COR-L47 (cell line): Measurements from ENCODE around the gene PDE4B.
"Not testable (repeated sequence)": the region's sequence is repeated elsewhere in the genome, so short reads cannot be mapped to it uniquely, and the experiment has no call there.

Experiments
- DNase-seq: peaks from one replicate; lab custom pipeline; 2025; lab: John Stamatoyannopoulos, UW

The PDE4B gene

DNA sequence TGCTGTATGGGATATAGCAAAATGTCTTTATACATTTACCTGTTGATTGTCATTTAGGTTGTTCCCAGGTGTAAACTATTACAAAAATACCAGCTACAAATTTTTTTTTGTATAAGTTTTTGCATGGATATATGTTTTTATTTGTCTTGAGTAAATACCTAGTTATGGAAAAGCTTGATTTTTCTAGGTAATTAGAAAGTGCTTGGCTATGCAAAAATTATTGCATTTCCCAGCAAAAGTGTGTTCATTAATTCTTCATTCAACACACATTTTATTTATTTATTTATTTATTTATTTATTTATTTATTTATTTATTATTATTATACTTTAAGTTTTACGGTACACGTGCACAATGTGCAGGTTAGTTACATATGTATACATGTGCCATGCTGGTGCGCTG lies 22.1 kb downstream of the PDE4B start:
- DNase-seq: no peak

DNA sequence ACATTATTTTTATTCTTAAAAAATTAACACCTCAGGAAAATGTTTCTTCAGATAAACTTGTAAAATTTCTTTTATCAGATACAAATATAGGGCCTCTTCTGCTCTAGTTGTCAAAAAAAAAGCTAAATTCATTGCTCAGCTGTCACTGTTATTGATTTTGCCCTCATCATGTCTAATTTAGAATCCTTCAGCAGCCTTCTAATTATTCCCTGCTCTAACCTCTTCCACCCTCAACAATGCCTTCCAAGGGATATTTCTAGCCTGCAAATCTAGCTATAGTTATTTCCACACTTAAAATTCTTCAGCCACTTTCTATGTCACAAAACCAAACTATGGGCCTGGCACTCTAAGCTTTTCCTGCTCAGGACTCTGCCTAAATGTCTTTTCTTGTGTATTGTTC lies 25.2 kb downstream of the PDE4B start:
- no peak for DNase-seq

DNA sequence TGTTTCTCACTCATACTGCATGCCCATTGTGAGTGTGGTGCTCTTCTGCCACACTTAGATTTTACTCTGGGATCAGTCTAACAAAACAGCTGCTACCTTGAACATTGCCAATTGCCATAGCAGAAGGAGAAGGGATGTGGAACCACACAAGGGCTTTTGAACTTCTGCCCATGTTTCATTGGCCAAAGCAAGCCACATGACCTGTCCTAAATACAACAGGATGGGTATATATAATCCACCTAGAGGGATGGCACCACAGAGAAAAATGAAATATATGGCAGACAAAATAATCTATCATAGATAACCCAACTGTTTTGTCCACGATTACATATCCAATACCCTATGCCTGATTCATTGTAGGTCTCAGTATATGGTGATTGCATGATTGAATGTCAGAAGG lies 26.3 kb downstream of the PDE4B start:
- DNase-seq: no peak

DNA sequence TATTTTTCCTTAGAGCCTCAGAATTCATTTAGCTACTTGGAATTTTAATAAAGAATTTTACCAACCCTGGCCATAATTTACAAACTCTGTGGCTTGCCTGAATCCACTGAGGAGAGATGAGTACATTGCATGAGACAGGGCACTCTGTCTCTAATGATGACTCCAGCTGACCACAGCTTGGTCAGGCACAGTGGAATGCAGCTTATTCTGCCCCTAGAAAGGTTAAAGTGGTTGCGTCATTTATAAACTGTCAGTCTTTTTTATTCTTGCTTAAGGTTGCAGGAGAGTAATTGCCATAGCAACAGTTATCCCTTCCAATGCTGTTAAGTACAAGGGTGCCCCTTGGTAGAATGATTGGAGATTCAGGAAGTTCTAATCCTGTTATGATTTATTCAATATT lies 28.3 kb downstream of the PDE4B start:
- no peak for DNase-seq

DNA sequence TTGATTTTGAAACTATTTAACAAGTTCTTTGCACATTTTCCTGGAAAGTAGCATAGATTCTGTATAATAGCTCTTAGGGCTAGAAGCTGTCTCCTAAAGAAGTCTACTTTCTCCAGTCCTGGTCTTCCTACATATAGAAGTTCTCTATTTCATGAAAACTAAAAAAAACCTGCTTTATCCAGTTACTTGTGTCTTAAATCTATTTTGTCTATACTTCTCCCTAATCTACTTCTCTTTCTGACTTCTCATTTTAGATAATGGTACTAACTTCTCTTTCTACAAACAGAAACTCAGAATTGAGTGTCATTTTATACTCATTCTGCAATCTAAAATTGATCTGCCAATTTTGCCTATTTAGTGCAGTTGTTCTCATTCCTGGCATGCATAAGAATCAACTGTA lies 28.7 kb downstream of the PDE4B start:
- DNase-seq: no peak

DNA sequence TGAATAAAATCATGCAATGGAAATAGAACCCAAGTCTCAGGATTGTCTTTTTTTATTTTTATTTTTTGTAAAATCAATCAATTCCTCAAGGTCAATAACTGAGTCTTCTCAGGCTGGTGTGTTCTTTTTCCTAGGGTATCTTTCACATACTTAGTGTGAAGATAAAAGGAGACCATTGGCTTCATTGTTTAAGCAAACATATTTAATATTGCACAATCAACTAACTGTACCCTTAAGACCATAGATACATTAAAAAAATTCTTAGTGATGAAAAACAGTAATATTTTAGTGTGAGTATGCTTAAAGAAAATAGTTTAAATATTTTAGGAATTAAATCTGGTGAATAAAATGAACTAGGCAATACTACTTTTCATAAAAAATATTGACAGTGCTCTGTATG lies 31.4 kb downstream of the PDE4B start:
- no peak for DNase-seq

DNA sequence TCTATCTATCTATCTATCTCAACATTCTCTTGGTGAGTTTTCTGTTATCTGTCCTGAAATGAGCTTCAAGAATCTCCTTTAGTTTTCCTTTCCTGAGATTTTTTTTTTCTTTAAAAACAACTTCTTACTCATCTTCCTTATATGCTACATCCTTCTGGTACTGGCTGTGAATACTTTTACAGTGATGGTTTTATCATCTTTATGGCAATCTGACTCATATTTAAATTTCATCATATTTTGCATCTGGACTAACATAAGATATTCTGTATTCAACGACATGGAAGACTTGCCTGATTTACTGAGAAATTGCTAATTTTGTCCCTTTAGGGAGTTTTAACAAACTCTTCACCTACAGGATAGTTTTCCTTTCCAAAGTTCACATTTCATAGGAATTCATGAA lies 33.0 kb downstream of the PDE4B start:
- no peak for DNase-seq

DNA sequence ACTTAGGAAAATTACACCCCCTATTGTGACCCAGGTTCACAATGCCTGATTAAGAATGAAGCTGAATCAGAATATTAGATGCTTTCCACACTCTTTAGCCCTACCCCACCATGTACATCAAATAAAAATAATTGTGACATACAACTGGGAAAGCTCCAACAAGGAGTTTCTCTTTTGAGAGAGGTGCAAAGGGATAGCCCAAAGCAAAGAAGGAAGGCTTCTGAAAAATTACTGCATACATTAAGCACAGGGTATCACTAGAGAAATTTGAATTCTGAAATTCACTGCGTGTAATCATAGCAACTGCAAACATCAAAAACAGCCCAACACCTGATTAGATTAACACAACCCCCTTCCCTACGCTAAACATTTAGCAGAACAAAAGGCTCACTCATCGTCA lies 34.1 kb downstream of the PDE4B start:
- no peak for DNase-seq

DNA sequence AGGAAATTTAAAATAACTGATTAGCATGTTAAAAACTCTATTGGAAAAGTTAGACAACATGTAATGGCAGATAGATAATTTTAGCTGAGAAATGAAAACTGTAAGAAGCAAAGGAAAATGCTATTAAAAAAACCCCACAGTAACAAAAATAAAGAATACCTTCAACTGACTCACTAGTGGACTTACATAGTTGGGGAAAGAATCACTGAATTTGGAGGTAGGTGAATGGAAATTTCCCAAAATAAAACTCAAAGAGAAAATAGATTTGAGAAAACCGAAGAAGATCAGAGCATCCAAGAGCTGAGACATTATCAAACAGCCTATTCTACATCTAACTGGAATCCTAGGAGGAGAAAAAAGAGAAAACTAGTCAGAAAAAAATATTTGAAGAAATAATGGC lies 34.7 kb downstream of the PDE4B start:
- DNase-seq: no peak

DNA sequence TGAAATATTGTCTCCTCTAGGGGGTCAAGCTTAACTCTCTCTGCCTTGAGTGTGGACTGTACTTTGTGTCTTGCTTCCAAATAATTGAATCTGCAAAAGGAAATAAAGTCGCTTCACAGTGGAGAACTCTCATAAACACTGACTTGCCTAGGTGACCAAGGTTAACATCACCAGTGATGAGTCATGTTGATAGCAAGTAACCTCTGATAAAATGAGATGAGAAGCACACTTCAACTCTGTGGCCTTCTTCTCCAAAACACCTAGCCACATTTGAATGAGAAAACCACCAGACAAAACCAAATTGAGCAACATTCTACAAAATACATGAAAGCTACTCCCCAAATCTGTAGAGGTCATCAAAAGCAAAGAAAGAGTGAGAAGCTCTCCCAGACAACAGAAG lies 37.6 kb downstream of the PDE4B start:
- DNase-seq: no peak

DNA sequence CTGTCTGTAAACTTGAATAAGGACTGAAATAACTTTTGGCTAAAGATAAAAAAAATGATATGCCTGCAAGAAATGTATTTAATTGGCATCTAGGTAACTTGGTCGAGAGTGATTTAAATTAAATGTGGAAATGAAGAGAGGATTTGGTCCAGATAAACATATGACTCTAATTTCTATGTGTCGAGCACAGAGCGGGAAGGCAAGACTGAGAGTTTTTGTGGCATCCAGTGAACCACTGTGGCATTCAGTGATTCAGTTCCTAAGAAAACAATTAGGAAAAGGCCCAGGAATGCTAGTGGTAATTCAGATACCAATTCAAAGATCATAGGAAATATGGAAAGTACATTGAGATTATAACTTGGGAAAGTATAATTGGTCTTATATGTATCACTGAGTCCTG lies 39.6 kb downstream of the PDE4B start:
- DNase-seq: no peak

DNA sequence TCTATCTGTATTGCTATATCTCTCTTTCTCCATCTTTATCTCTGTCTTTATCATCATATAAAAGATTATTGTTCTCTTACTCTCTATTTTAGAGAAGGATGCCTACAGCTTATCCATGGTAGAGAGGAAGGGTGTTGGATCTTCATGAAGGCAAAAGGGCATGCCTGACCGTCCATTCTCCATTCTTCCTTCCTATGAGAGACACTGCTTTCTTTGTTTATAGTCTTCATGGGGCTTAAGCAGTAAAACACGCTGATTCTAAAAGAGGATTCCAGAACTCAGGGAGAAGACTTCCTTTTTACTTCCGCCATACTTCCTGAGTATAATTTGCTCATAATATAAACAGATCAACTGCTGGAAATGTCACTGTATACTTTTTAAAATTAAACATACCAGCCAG lies 44.0 kb downstream of the PDE4B start:
- DNase-seq: no peak

DNA sequence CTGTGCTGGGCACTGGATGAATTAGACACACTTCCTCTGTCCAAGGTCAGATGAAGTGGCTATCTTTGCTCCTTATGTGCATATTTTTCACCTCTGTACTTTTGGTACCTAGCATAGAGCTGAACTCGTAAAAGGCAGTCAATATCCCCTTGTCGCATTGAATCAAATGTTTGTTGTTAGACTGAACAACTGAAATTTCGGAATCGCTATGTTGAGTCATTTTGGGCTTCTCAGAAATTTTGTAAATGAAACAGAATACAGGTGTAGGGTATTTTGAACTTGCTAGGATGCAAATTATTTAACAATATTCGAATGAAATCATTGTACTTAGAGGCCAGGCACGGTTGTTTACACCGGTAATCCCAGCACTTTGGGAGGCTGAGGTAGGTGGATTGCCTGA lies 48.0 kb downstream of the PDE4B start:
- no peak for DNase-seq

DNA sequence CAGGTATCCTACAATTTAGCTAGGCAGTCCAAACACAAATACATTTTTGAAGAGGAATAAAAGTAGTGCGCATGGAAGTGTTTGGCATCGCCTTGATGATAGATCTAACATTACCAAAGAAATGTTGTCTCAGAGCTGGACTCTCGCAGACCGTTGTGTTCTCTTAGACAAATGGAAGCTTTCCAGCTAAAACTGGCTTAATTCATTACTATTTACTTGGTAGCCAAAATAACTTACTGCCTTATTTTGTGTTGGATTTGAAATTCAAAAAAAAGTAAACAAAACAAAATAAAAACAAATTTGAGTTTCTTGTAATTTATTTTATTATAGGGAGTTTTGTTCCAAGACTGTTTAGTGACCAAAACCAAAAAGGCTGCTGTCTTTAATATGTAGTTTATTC lies 51.6 kb downstream of the PDE4B start:
- no peak for DNase-seq

DNA sequence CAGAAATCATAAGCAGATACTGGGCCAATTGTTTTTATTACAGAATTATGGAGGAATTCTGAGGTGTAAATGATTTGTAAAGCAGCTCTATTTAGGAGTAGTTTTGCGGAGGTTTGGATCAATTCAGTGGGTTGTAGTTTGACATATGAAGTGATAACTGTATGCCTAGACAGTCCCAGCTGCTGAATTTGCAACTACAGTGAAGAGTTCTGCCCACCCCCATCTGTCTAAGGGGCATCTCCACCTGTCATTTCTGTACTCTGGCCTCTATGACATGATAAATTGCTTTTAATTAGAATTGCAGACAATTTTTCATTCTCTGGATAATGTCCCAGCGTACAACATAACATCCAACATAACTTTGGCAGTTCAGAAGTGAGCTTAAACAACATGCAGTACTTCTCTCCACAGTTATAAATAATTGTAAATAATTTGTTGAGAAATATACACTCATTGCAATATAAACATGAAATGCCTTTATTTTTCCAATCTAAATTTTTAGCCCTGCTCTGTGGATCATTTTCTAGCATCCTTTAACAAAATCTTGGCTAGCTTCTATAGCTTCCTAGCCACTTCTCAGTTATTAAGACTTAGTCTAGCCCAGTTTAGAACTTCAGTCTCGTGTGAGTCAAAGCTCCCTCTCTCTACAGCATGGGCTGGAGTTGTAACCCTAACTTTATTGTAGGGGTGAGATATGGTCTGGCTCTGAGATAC lies 52.3 kb downstream of the PDE4B start:
- DNase-seq: no peak

DNA sequence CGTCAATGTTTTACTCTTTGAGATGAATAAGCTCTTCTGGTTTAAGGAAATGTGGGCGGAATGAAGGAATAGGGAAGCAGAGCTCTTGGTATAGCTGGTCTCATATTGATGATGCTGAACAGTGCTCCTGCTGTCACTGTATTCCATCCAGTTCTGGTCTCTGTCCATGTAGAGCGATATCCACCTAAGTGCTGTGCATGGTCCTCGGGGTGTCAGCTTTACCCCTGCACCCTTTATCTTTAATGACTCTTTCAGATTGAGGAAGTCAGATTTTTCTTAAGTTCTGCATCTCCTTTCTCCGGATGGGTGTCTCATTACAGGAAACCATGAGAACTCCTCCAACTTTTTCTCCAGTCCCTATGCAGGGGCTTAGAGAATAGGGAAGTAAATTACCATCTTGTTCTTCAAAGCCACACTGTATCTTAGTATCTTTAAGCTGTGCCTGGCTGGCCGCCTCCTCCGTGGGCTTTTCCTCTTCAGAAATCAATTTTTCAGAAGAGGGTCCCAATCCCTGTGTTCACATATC lies 52.9 kb downstream of the PDE4B start:
- no peak for DNase-seq

DNA sequence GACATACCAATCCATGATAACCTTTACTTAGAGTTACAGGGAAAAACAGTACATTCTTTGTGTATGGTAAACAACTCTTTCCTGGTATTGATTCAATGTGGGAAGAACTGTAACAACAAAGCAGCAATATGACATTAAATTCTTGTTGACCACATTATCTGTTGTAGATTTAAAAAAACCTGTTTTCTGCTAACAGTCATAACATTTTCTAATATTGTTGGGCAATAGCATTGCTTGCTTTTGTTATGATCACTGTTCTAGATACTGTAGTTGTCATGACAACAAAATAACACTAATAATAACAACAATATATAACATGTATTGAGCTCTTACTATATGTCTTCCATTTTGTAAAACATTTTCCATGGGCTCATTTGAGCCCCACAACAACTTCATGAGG lies 54.2 kb downstream of the PDE4B start:
- no peak for DNase-seq

DNA sequence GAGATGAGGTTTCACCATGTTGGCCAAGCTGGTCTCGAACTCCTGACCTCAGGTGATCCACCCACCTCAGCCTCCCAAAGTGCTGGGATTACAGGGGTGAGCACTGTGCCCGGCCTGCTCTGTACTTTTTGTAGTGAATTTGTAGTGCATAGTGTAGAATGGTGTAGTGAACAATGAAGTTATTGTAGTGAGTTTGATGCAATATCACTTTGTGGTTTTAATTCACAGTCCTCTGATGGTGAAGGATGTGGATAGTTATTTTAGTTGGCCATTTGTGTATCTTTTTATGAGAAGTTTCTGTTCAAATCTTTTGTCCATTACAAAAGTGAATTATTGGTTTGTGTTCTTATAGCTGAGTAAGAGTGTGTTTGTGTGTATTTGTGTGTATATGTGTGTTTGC lies 57.6 kb downstream of the PDE4B start:
- DNase-seq: no peak

DNA sequence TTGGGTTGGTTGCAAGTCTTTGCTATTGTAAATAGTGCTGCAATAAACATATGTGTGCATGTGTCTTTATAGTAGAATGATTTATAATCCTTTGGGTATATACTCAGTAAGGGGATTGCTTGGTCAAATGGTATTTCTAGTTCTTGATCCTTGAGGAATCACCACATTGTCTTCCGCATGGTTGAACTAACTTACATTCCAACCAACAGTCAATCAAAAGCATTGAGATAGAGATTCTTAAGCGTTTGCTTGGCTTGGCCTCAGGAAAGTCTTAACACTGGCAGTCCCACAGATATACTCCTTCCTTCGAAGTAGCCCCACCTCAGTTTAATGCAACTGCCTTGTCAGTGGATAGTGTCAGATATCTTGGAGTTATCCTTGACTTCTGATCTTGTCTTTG lies 63.9 kb downstream of the PDE4B start:
- not testable (repeated sequence) for DNase-seq

DNA sequence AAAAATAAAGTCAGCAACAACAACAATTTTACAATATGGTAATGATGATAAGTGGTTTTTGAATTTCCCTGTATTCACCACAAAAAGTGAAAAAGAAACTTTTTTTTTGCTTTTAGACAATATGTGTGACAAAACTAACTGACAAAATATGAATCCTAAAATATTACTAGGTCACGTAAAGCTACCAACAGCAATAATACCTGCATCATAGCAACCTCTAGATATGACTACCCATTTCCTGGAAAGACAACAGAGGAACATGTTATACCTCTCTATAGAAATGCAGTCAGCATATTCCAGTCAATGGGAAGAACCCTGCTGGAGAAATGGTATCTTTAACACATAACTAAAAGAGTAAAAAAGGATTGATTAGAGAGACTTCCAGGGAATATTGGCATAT lies 73.7 kb downstream of the PDE4B start:
- DNase-seq: no peak

DNA sequence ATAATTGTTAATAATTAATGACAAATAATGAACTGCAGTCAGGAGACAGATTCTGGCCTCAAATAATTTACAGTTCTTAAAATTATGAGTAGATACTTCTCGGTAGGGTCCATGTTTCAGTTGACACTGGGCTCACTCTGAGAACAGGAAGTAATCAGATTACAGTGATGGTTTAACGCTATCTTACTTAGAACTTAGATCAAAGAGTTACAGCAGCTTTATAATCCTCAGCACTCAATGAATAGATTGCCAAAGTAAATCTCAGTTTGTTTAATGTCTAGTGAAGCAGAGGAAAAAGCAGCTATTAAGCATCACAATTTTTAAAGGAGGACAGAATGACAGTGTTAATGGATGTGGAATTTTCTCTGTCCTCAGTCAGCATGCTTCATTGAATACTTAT lies 79.6 kb downstream of the PDE4B start:
- DNase-seq: no peak

DNA sequence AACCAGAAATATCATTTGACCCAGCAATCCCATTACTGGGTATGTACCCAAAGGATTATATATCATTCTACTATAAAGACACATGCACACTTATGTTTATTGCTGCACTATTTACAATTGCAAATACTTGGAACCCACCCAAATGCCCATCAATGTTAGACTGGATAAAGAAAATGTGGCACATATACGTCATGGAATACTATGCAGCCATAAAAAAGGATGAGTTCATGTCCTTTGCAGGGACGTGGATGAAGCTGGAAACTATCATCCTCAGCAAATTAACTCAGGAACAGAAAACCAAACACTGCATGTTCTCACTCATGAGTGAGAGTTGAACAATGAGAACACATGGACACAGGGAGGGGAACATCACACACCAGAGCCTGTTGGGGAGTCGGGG lies 85.6 kb downstream of the PDE4B start:
- not testable (repeated sequence) for DNase-seq

DNA sequence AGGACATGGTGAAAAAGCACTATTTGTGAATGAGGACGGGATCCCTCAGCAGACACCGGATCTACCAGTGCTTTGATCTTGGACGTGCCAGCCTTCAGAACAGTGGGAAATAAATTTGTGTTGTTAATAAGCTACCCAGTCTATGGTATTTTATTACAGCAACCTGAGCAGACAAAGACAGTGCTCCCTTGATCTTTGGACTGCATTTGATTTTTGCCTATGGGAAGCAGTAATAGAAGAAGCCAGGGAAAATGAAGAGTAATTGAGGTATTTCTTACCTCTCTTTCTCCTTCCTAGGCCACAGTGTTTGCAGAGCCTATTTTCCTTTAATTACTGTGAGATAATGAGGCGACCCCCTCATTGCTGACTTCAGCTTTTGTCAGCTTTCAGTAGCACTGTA lies 87.9 kb downstream of the PDE4B start:
- DNase-seq: no peak

DNA sequence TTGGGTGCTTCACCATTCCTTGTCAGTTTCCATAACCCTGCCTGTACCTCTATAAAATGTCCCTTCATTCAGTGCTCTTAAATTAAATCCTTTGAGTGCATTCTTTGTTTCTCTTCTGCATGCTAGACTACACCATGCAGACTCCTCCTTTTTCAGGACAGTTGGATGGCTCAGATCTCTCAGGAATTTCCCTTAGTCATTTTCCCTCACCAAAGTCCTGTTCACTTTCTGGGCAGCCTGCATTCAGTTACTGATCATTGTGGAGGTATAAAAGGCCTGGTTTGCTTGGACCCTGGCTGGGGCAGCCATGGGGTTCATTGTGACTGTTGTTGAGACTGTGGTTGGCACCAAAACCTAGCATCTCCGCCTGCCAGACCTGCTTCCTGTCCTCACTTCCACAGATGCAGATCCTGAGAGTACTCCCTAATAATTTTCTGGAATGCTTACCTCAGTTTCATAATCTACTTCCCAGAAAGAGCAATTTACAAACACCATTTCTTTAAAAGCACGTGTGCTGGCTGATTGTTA lies 88.4 kb downstream of the PDE4B start:
- DNase-seq: no peak
